Panc1 (cell line): ENCODE data around the gene TBC1D26. TPM values are rescaled to one million over a fixed set of nuclear protein-coding genes. Genes with fewer than 3 reads are reported as not detected.

Experiments
- ATAC-seq: fragments of 200-7000 bp; cut with Tn5 transposase; 2 replicates; pipeline ENCODE4 v1.9.1; 2020; ENCODE audit warnings: mild to moderate bottlenecking, moderate library complexity
- BruUV-seq: library from RNA; stranded (reverse); fragments of 400-500 nt; replicated peaks from 2 replicates; lab custom pipeline; 2021; lab: Mats Ljungman, UMichigan
- CTCF ChIA-PET: fragments of 300-600 bp; sonication (Branson Sonifier 250); formaldehyde crosslinking; loops from one replicate; lab custom pipeline; 2022; ENCODE audit warnings: antibody characterized with exemption; lab: Charles Lee
- POLR2A ChIA-PET: fragments of 300-600 bp; sonication (Branson Sonifier 250); formaldehyde crosslinking; loops from one replicate; lab custom pipeline; 2022; ENCODE audit warnings: antibody characterized with exemption; lab: Charles Lee
- DNase-seq: peaks from one replicate; pipeline ENCODE4 v3.0.0-alpha.2; 2010; ENCODE audit warnings: low read depth, low spot score
- H3K27ac ChIP-seq: 2 replicates; pipeline ENCODE4 v1.5.1; 2011; ENCODE audit warnings: mild to moderate bottlenecking, low read length, inconsistent platforms
- H3K27me3 ChIP-seq: fragments of 200-500 bp; sonication (Bioruptor generic); 2 replicates; pipeline ENCODE4 v1.6.0; 2014; ENCODE audit warnings: low read length, inconsistent platforms; ENCODE audit not compliant: control insufficient read depth, insufficient read depth
- H3K36me3 ChIP-seq: fragments of 200-500 bp; sonication (Bioruptor generic); 2 replicates; pipeline ENCODE4 v1.5.1; 2014; ENCODE audit warnings: inconsistent platforms, mild to moderate bottlenecking, low read length, moderate library complexity; ENCODE audit not compliant: control insufficient read depth, insufficient read depth
- H3K4me1 ChIP-seq: 2 replicates; pipeline ENCODE4 v1.5.1; 2011; ENCODE audit warnings: inconsistent platforms, mild to moderate bottlenecking, low read length, moderate library complexity; ENCODE audit not compliant: control insufficient read depth, insufficient read depth
- H3K4me3 ChIP-seq, 2 experiments: 2 replicates each; pipeline ENCODE4 v1.5.1; 2011 to 2012; ENCODE audit warnings: low read depth in 2 of 2, low read length in 2 of 2, mild to moderate bottlenecking in 2 of 2, inconsistent platforms in 1 of 2, moderate library complexity in 1 of 2
- H3K9me3 ChIP-seq: fragments of 200-500 bp; sonication (Bioruptor generic); 2 replicates; pipeline ENCODE4 v1.5.1; 2014; ENCODE audit warnings: low read depth, mild to moderate bottlenecking, inconsistent platforms, low read length, moderate library complexity; ENCODE audit not compliant: control insufficient read depth, insufficient read depth
- CTCF ChIP-seq: fragments of 450-650 bp; IDR thresholded peaks from 2 replicates; pipeline ENCODE4 v1.5.1; 2017; ENCODE audit warnings: mild to moderate bottlenecking
- POLR2AphosphoS5 ChIP-seq: IDR thresholded peaks from 2 replicates; pipeline ENCODE4 v1.6.1; 2012; ENCODE audit warnings: mild to moderate bottlenecking, low read depth, low read length, moderate library complexity
- REST ChIP-seq, 2 experiments: IDR thresholded peaks; 2 replicates each; pipeline ENCODE4 v1.6.1; 2011 to 2012; ENCODE audit warnings: low read depth in 2 of 2, control low read depth in 1 of 2, low read length in 1 of 2, mild to moderate bottlenecking in 1 of 2, moderate library complexity in 1 of 2; ENCODE audit not compliant: insufficient read depth in 1 of 2
- SIN3A ChIP-seq: IDR thresholded peaks from 2 replicates; pipeline ENCODE4 v1.6.1; 2012; ENCODE audit warnings: low read depth, mild to moderate bottlenecking, low read length, moderate library complexity, borderline replicate concordance; ENCODE audit not compliant: insufficient read depth
- TCF7L2 ChIP-seq: IDR thresholded peaks from 2 replicates; pipeline ENCODE4 v1.6.1; 2011; ENCODE audit warnings: mild to moderate bottlenecking, low read depth, low read length, inconsistent platforms
- in situ Hi-C: cut with HindIII; loops from 2 replicates; pipeline ENCODE4 v1.10.0; 2016; ENCODE audit warnings: low sequenced_read_pairs, low pct_unique_long_range_greater_than_20kb
- intact Hi-C: fragments of 100-400 bp; cut with micrococcal nuclease; formaldehyde crosslinking; loops from one replicate; pipeline ENCODE4 v1.10.0; 2022; ENCODE audit not compliant: unreplicated experiment
- total RNA-seq: library from RNA; stranded (reverse); gene quantifications from one replicate; pipeline ENCODE4 v1.2.1, GENCODE V29; 2021; ENCODE audit not compliant: unreplicated experiment

Gene TBC1D26
- total RNA-seq, 1 experiment from 2014 or later, result 0.05 TPM

- intact Hi-C loops (no loop called here), in situ Hi-C loops (no loop called here)
- ChIA-PET POLR2A (no interaction called here), CTCF (no interaction called here)
- ATAC-seq, result no peak
- no peaks in the 10 kb centered on the region for H3K27me3 ChIP-seq
- TF ChIP-seq REST (IDR thresholded peaks at IDR 0.05; ENCODE audit: insufficient read depth in 1 of 2, low read depth in 2 of 2, low read length in 1 of 2), result no peak
- TF ChIP-seq CTCF, result no peak
- TF ChIP-seq TCF7L2, result no peak
- no peak for TF ChIP-seq POLR2AphosphoS5
- no peak for TF ChIP-seq SIN3A
- H3K4me1 ChIP-seq, result no peaks in the 10 kb centered on the region
- no peaks in the 10 kb centered on the region for H3K36me3 ChIP-seq
- H3K9me3 ChIP-seq, result no peaks in the 10 kb centered on the region
- no peak overlapping the region for H3K4me3 ChIP-seq
- no TSS peak for BruUV-seq
- no peak overlapping the region for H3K27ac ChIP-seq
- no peak for DNase-seq
Observed at GRCh38 chr17:15740570-15741120, 8.6 kb downstream of the TBC1D26 start.

GRCh38 chr17:15741624-15742023, 9.5 kb downstream of the TBC1D26 start:
- DNase-seq (no peak), ATAC-seq (no peak)
- no peaks in the 10 kb centered on the region for H3K4me1 ChIP-seq
- H3K27ac ChIP-seq, result no peak overlapping the region
- TF ChIP-seq REST (IDR thresholded peaks at IDR 0.05; ENCODE audit: insufficient read depth in 1 of 2, low read depth in 2 of 2, low read length in 1 of 2) (no peak), CTCF (no peak), TCF7L2 (no peak), POLR2AphosphoS5 (no peak), SIN3A (no peak)
- H3K27me3 ChIP-seq, result no peaks in the 10 kb centered on the region
- ChIA-PET POLR2A (no interaction called here), CTCF (no interaction called here)
- in situ Hi-C loops, result no loop called here
- intact Hi-C loops, result no loop called here
- BruUV-seq, result no TSS peak
- no peak overlapping the region for H3K4me3 ChIP-seq
- no peaks in the 10 kb centered on the region for H3K9me3 ChIP-seq
- H3K36me3 ChIP-seq, result no peaks in the 10 kb centered on the region
